Endothelial cell of umbilical vein (primary cell): ENCODE data around the gene SYCE1. TPM values are rescaled to one million over a fixed set of nuclear protein-coding genes. Genes with fewer than 3 reads are reported as not detected.

Experiments used
- BruUV-seq: library from RNA; stranded (reverse); fragments of 400-500 nt; replicated peaks from 2 replicates; lab custom pipeline; 2021; lab: Mats Ljungman, UMichigan
- CTCF ChIA-PET: fragments of 300-600, 350-600 bp; sonication (Branson Sonifier 250); formaldehyde crosslinking; loops from one replicate; lab custom pipeline; 2021; ENCODE audit warnings: antibody characterized with exemption, inconsistent platforms; lab: Charles Lee
- POLR2A ChIA-PET: fragments of 300-600, 350-600 bp; sonication (Branson Sonifier 250); formaldehyde crosslinking; loops from one replicate; lab custom pipeline; 2021; ENCODE audit warnings: antibody characterized with exemption, inconsistent platforms; lab: Charles Lee
- DNase-seq: peaks from one replicate; pipeline ENCODE4 v3.0.0-alpha.2; 2011; ENCODE audit warnings: low read depth, low spot score
- FAIRE-seq: peaks from 2 replicates; lab custom pipeline; 2011; peaks lifted over from hg19 to GRCh38; lab: Jason Lieb, UNC
- H2AFZ ChIP-seq: 2 replicates; pipeline ENCODE4 v1.6.0; 2012; ENCODE audit warnings: low read depth, low read length, control low read depth, inconsistent platforms
- H3K27ac ChIP-seq: 2 replicates; pipeline ENCODE4 v1.5.1; 2011; ENCODE audit warnings: low read depth, mild to moderate bottlenecking, control low read depth, low read length, moderate library complexity; ENCODE audit not compliant: insufficient read depth
- H3K27me3 ChIP-seq, 2 experiments: 2 replicates each; pipeline versions ENCODE4 v1.6.0 to v1.6.1; 2011; ENCODE audit warnings: low read length in 2 of 2, mixed read lengths in 1 of 2; ENCODE audit not compliant: control insufficient read depth in 2 of 2, insufficient read depth in 2 of 2
- H3K36me3 ChIP-seq, 2 experiments: 2 replicates in 1 of 2; 3 replicates in 1 of 2; pipeline ENCODE4 v1.5.1; 2011; ENCODE audit warnings: low read length in 2 of 2, mild to moderate bottlenecking in 1 of 2, moderate library complexity in 1 of 2; ENCODE audit not compliant: control insufficient read depth in 2 of 2, insufficient read depth in 2 of 2; ENCODE audit errors: extremely low read depth in 1 of 2
- H3K4me1 ChIP-seq: 3 replicates; pipeline ENCODE4 v1.5.1; 2011; ENCODE audit warnings: mild to moderate bottlenecking, low read length; ENCODE audit not compliant: control insufficient read depth, insufficient read depth; ENCODE audit errors: extremely low read depth
- H3K4me2 ChIP-seq: 2 replicates; pipeline ENCODE4 v1.6.1; 2011; ENCODE audit warnings: low read length, control low read depth, mixed read lengths; ENCODE audit not compliant: insufficient read depth
- H3K4me3 ChIP-seq, 3 experiments: fragments of 200-600 bp in 1 of 3; sonication (generic), shearing (Covaris generic) in 1 of 3; replicated peaks in 1 of 3; 2 replicates each; pipeline ENCODE4 v1.5.1; 2011 to 2016; ENCODE audit warnings: control low read depth in 3 of 3, low read length in 3 of 3, mild to moderate bottlenecking in 2 of 3, inconsistent platforms in 1 of 3, low read depth in 1 of 3, moderate library complexity in 1 of 3; ENCODE audit not compliant: insufficient read depth in 1 of 3
- H3K79me2 ChIP-seq: 2 replicates; pipeline ENCODE4 v1.6.0; 2012; ENCODE audit warnings: low read length, inconsistent platforms; ENCODE audit not compliant: control insufficient read depth, insufficient read depth
- H3K9ac ChIP-seq: replicated peaks from 2 replicates; pipeline ENCODE3; 2011; ENCODE audit warnings: low read length, control low read depth; ENCODE audit not compliant: insufficient read depth; ENCODE audit errors: extremely low read depth
- H3K9me1 ChIP-seq: replicated peaks from 3 replicates; pipeline ENCODE4 v1.6.0; 2011; ENCODE audit warnings: mild to moderate bottlenecking, low read length; ENCODE audit not compliant: control insufficient read depth, insufficient read depth; ENCODE audit errors: extremely low read depth
- H3K9me3 ChIP-seq: replicated peaks from 2 replicates; pipeline ENCODE4 v1.5.1; 2012; ENCODE audit warnings: low read length, inconsistent platforms; ENCODE audit not compliant: control insufficient read depth, insufficient read depth
- H4K20me1 ChIP-seq: replicated peaks from 2 replicates; pipeline ENCODE3; 2011; ENCODE audit warnings: mild to moderate bottlenecking, low read length; ENCODE audit not compliant: control insufficient read depth, insufficient read depth; ENCODE audit errors: extremely low read depth
- CTCF ChIP-seq, 2 donors: IDR thresholded peaks; 1 replicate in 1 of 2; 2 replicates in 1 of 2; pipeline ENCODE4 v1.5.1; 2011; ENCODE audit warnings: low read length in 2 of 2, mild to moderate bottlenecking in 2 of 2, moderate library complexity in 2 of 2, control low read depth in 1 of 2, inconsistent platforms in 1 of 2, low read depth in 1 of 2; ENCODE audit not compliant: insufficient read depth in 1 of 2; ENCODE audit errors: extremely low read depth in 1 of 2
- EZH2 ChIP-seq: IDR thresholded peaks from 2 replicates; pipeline ENCODE4 v1.6.1; 2012; ENCODE audit warnings: borderline replicate concordance, low read depth, mild to moderate bottlenecking, moderate library complexity, low read length, inconsistent platforms; ENCODE audit not compliant: severe bottlenecking
- FOS ChIP-seq: IDR thresholded peaks from 2 replicates; pipeline ENCODE4 v1.6.1; 2011; ENCODE audit warnings: mild to moderate bottlenecking, low read length, moderate library complexity, borderline replicate concordance; ENCODE audit not compliant: insufficient read depth
- JUN ChIP-seq: IDR thresholded peaks from 2 replicates; pipeline ENCODE4 v1.6.1; 2011; ENCODE audit warnings: borderline replicate concordance, low read depth; ENCODE audit not compliant: insufficient read length, insufficient read depth
- MAX ChIP-seq: IDR thresholded peaks from 2 replicates; pipeline ENCODE4 v1.6.1; 2011; ENCODE audit not compliant: insufficient read depth, insufficient read length
- MYC ChIP-seq: IDR thresholded peaks from one replicate; pipeline ENCODE4 v1.6.1; 2011; ENCODE audit warnings: mild to moderate bottlenecking, low read depth, low read length
- POLR2A ChIP-seq: IDR thresholded peaks from 2 replicates; pipeline ENCODE4 v1.6.1; 2012; ENCODE audit warnings: low read depth, mild to moderate bottlenecking, control low read depth, low read length
- POLR2AphosphoS5 ChIP-seq: IDR thresholded peaks from 2 replicates; pipeline ENCODE4 v1.6.1; 2012; ENCODE audit warnings: low read depth, mild to moderate bottlenecking, control low read depth, low read length, moderate library complexity; ENCODE audit not compliant: insufficient read depth
- dilution Hi-C: fragments of 300-500 bp; cut with MboI; formaldehyde crosslinking; loops from one replicate; pipeline ENCODE4 v1.15.0; 2019; ENCODE audit warnings: low sequenced_read_pairs; ENCODE audit not compliant: extremely low pct_ligation_motif_present
- intact Hi-C: fragments of 100-400 bp; cut with micrococcal nuclease; formaldehyde crosslinking; loops from one replicate; pipeline ENCODE4 v1.10.0; 2022
- polyA plus RNA-seq, 4 experiments: library from polyadenylated mRNA; depleted of rRNA in 3 of 4; stranded (reverse) in 3 of 4; unstranded in 1 of 4; fragments of >200 nt; gene quantifications; 2 replicates each; pipeline versions ENCODE4 v1.2.1 to v1.2.3, GENCODE V29; 2011 to 2012; ENCODE audit warnings: missing spikeins in 1 of 4
- total RNA-seq: library from RNA; stranded (reverse); gene quantifications from 2 replicates; pipeline ENCODE4 v1.2.3, GENCODE V29; 2021

SYCE1 gene
- total and polyA plus RNA-seq, 2 donors (not counting 3 experiments of a cell fraction or from before 2014, with no cell fraction given), result not detected

GRCh38 chr10:133534417-133534816 lies 31.0 kb downstream of the SYCE1 start:
- H3K4me1 ChIP-seq, result no peaks in the 10 kb centered on the region
- no peak for TF ChIP-seq JUN
- TF ChIP-seq POLR2A, result no peak
- no peak for TF ChIP-seq CTCF (IDR thresholded peaks at IDR 0.05; ENCODE audit: extremely low read depth in 1 of 2, insufficient read depth in 1 of 2, low read depth in 1 of 2, low read length in 2 of 2)
- no peak for TF ChIP-seq MYC
- TF ChIP-seq EZH2, result no peak
- TF ChIP-seq POLR2AphosphoS5, result no peak
- TF ChIP-seq FOS, result no peak
- no peak for TF ChIP-seq MAX
- H3K9me1 ChIP-seq, result no peaks in the 10 kb centered on the region
- no peaks in the 10 kb centered on the region for H4K20me1 ChIP-seq
- no peak overlapping the region for H3K4me3 ChIP-seq
- no peak overlapping the region for H3K27ac ChIP-seq
- BruUV-seq, result no TSS peak
- dilution Hi-C loops (no loop called here), intact Hi-C loops (no loop called here)
- no peak overlapping the region for H2AFZ ChIP-seq
- H3K27me3 ChIP-seq, result no peaks in the 10 kb centered on the region
- DNase-seq (no peak), FAIRE-seq (no peak)
- H3K36me3 ChIP-seq, result no peaks in the 10 kb centered on the region
- POLR2A ChIA-PET, result no interaction called here
- H3K9ac ChIP-seq, result no peak overlapping the region
- H3K79me2 ChIP-seq, result no peaks in the 10 kb centered on the region
- CTCF ChIA-PET, result no interaction called here
- H3K4me2 ChIP-seq, result no peak overlapping the region
- peaks cover 2% of the 10 kb centered on the region for H3K9me3 ChIP-seq
